ENCODE data around the gene LRP2BP.
"Not testable (repeated sequence)": the region's sequence is repeated elsewhere in the genome, so short reads cannot be mapped to it uniquely, and the experiment has no call there.

The LRP2BP gene

GRCh38 chr4:185361872-185362271, 33.9 kb downstream of the LRP2BP start:
- DNase-seq (ENCODE audit: low spot score): no peak

- no peak for DNase-seq (ENCODE audit: low spot score)
Observed at GRCh38 chr4:185359767-185360446, 35.8 kb downstream of the LRP2BP start.

- DNase-seq (ENCODE audit: low spot score): no peak
Observed at GRCh38 chr4:185358959-185359358, 36.8 kb downstream of the LRP2BP start.

GRCh38 chr4:185358514-185358913, 37.2 kb downstream of the LRP2BP start:
- DNase-seq (ENCODE audit: low spot score): no peak

- DNase-seq (ENCODE audit: low spot score): no peak
Observed at GRCh38 chr4:185357733-185358440, 37.8 kb downstream of the LRP2BP start.

GRCh38 chr4:185357211-185357610, 38.5 kb downstream of the LRP2BP start:
- no peak for DNase-seq (ENCODE audit: low spot score)

GRCh38 chr4:185352741-185353140, 43.0 kb downstream of the LRP2BP start:
- DNase-seq (ENCODE audit: low spot score): no peak

- no peak for DNase-seq (ENCODE audit: low spot score)
Observed at GRCh38 chr4:185352202-185352601, 43.5 kb downstream of the LRP2BP start.

- no peak for DNase-seq (ENCODE audit: low spot score)
Observed at GRCh38 chr4:185351691-185352090, 44.0 kb downstream of the LRP2BP start.

GRCh38 chr4:185346975-185347601, 48.6 kb downstream of the LRP2BP start:
- DNase-seq (ENCODE audit: low spot score): no peak

GRCh38 chr4:185344743-185345538, 50.8 kb downstream of the LRP2BP start:
- no peak for DNase-seq (ENCODE audit: low spot score)

- DNase-seq (ENCODE audit: low spot score): no peak
Observed at GRCh38 chr4:185343726-185344581, 51.8 kb downstream of the LRP2BP start.

GRCh38 chr4:185341841-185342240, 53.9 kb downstream of the LRP2BP start:
- no peak for DNase-seq (ENCODE audit: low spot score)

GRCh38 chr4:185341377-185341776, 54.3 kb downstream of the LRP2BP start:
- no peak for DNase-seq (ENCODE audit: low spot score)

- DNase-seq (ENCODE audit: low spot score): no peak
Observed at GRCh38 chr4:185339941-185340340, 55.8 kb downstream of the LRP2BP start.

- no peak for DNase-seq (ENCODE audit: low spot score)
Observed at GRCh38 chr4:185335579-185335978, 60.1 kb downstream of the LRP2BP start.

- DNase-seq (ENCODE audit: low spot score): no peak
Observed at GRCh38 chr4:185334326-185334725, 61.4 kb downstream of the LRP2BP start.

GRCh38 chr4:185332575-185333464, 62.9 kb downstream of the LRP2BP start:
- no peak for DNase-seq (ENCODE audit: low spot score)

- DNase-seq (ENCODE audit: low spot score): not testable (repeated sequence)
Observed at GRCh38 chr4:185329879-185330510, 65.7 kb downstream of the LRP2BP start.

GRCh38 chr4:185328586-185328985, 67.1 kb downstream of the LRP2BP start:
- DNase-seq (ENCODE audit: low spot score): no peak

Measured in ecto neural progenitor cell (in vitro differentiated cells).